ENCODE measurements around the gene PGM5.

Gene PGM5

GRCh38 chr9:68502279-68502678 lies 145.9 kb downstream of the PGM5 start:
- no peak overlapping the region for H3K4me3 ChIP-seq (ENCODE audit: low read depth, low read length)
- no peak for TF ChIP-seq CTCF (IDR thresholded peaks at IDR 0.05; ENCODE audit: low read depth, low read length)

GRCh38 chr9:68505681-68506409 lies 149.4 kb downstream of the PGM5 start:
- TF ChIP-seq CTCF (IDR thresholded peaks at IDR 0.05; ENCODE audit: low read depth, low read length) = no peak
- H3K4me3 ChIP-seq (ENCODE audit: low read depth, low read length) = no peak overlapping the region

- TF ChIP-seq CTCF (IDR thresholded peaks at IDR 0.05; ENCODE audit: low read depth, low read length) = no peak
- H3K4me3 ChIP-seq (ENCODE audit: low read depth, low read length) = no peak overlapping the region
Observed at GRCh38 chr9:68506551-68506950, 150.1 kb downstream of the PGM5 start.

- TF ChIP-seq CTCF (IDR thresholded peaks at IDR 0.05; ENCODE audit: low read depth, low read length) = peak; percentile 44; the same call in 1 of the 2 replicates
Observed at GRCh38 chr9:68507130-68507805, 150.9 kb downstream of the PGM5 start.

GRCh38 chr9:68507806-68508145 lies 151.4 kb downstream of the PGM5 start:
- no peak for TF ChIP-seq CTCF (IDR thresholded peaks at IDR 0.05; ENCODE audit: low read depth, low read length)
- H3K4me3 ChIP-seq (ENCODE audit: low read depth, low read length) = no peak overlapping the region

More at GRCh38 chr9:68507130-68507805, 150.9 kb downstream of the PGM5 start:
- no peak overlapping the region for H3K4me3 ChIP-seq (ENCODE audit: low read depth, low read length)

GRCh38 chr9:68508547-68508946 lies 152.1 kb downstream of the PGM5 start:
- H3K4me3 ChIP-seq (ENCODE audit: low read depth, low read length) = no peak overlapping the region
- TF ChIP-seq CTCF (IDR thresholded peaks at IDR 0.05; ENCODE audit: low read depth, low read length) = no peak

GRCh38 chr9:68509689-68510088 lies 153.3 kb downstream of the PGM5 start:
- no peak overlapping the region for H3K4me3 ChIP-seq (ENCODE audit: low read depth, low read length)
- no peak for TF ChIP-seq CTCF (IDR thresholded peaks at IDR 0.05; ENCODE audit: low read depth, low read length)
